Loucy (cell line): ENCODE data around the gene ACP6.
"Not testable (repeated sequence)": the region's sequence is repeated elsewhere in the genome, so short reads cannot be mapped to it uniquely, and the experiment has no call there.

Source experiments
- CTCF ChIP-seq: fragments of 200-600 bp; sonication (generic); conservative IDR thresholded peaks from 2 replicates; pipeline ENCODE4 v1.5.1; 2014; ENCODE audit warnings: mild to moderate bottlenecking, antibody characterized with exemption, low read length
- EZH2phosphoT487 ChIP-seq: fragments of 200-600 bp; IDR thresholded peaks from 2 replicates; pipeline ENCODE4 v1.6.1; 2018; ENCODE audit warnings: antibody characterized with exemption, mild to moderate bottlenecking, moderate library complexity, borderline replicate concordance

- not testable (repeated sequence) for TF ChIP-seq CTCF, EZH2phosphoT487
Observed at GRCh38 chr1:147680608-147681235, 10.4 kb upstream of the ACP6 start.
